Erythroblast (primary cell): ENCODE measurements around the gene CPNE5.

Source experiments
- GATA1 ChIP-seq: IDR thresholded peaks from 2 replicates; pipeline ENCODE4 v1.6.1; 2011; ENCODE audit warnings: low read depth, mild to moderate bottlenecking, control low read depth, low read length, moderate library complexity
- POLR2A ChIP-seq: IDR thresholded peaks from 2 replicates; pipeline ENCODE4 v1.6.1; 2011; ENCODE audit warnings: mild to moderate bottlenecking, low read length

DNA sequence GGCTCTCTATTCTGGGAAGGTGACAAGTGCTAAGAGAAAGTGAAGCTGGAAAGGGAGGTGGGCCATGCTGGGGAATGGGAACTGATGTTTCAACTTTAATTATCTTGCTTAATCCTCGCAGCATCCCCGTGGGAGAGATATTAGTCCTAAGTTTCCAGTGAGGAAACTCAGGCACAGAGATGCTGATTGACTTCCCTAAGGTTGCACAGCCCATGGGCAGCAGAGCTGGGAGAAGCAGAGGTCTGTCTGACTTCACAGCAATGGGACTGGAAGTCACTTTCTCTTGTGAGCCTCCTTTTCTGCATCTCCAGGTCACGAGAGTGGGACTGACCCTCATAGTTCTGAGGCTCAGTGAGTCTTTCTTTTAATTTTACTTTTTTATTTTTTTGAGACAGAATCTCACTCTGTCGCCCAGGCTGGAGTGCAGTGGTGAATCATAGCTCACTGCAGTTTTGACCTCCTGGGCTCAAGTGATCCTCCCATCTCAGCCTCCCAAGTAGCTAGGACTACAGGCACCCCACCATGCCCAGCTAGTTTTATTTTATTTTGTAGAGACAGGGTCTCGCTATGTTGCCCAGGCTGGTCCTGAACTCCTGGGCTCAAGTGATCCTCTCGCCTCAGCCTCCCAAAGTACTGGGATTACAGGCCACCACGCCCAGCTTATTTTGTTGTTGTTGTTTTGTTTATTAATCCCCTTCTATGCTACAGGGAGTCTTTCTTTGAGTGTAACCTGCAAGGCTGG is 139.0 kb downstream of the CPNE5 start:
- TF ChIP-seq POLR2A: no peak
- TF ChIP-seq GATA1: no peak
